CD4-positive, alpha-beta T cell treated with Interleukin-15 for 4 hours (primary cell): ENCODE data around the gene JHY.
A peak's percentile ranks its signal among the peaks of the same experiment; 100 is the strongest.
"Not testable (repeated sequence)": the region's sequence is repeated elsewhere in the genome, so short reads cannot be mapped to it uniquely, and the experiment has no call there.

Experiments
- DNase-seq: peaks from one replicate; pipeline ENCODE4 v3.0.0-alpha.2; 2020; ENCODE audit warnings: low spot score

JHY gene

GRCh38 chr11:122882189-122882856 is at the start of gene JHY:
JHY (plus strand) TSS chr11:122882759; CDS start chr11:122885850, 3,091 bp downstream.
- no peak for DNase-seq

- no peak for DNase-seq
Observed at GRCh38 chr11:122833846-122834464, 48.6 kb upstream of the JHY start.

- no peak for DNase-seq
Observed at GRCh38 chr11:122836916-122837315, 45.6 kb upstream of the JHY start.

GRCh38 chr11:122837528-122838346 is 44.8 kb upstream of the JHY start:
- no peak for DNase-seq

- peak; percentile 58 for DNase-seq
Observed at GRCh38 chr11:122843281-122844141, 39.0 kb upstream of the JHY start.

- DNase-seq: no peak
Observed at GRCh38 chr11:122847466-122847865, 35.1 kb upstream of the JHY start.

- no peak for DNase-seq
Observed at GRCh38 chr11:122848186-122848585, 34.4 kb upstream of the JHY start.

GRCh38 chr11:122850076-122850631 is 32.4 kb upstream of the JHY start:
- peak; percentile 53 for DNase-seq

GRCh38 chr11:122851366-122851966 is 31.1 kb upstream of the JHY start:
- peak; percentile 41 for DNase-seq

- DNase-seq: peak; percentile 58
Observed at GRCh38 chr11:122852074-122852795, 30.3 kb upstream of the JHY start.

GRCh38 chr11:122852796-122853160 is 29.8 kb upstream of the JHY start:
- DNase-seq: no peak

- DNase-seq: no peak
Observed at GRCh38 chr11:122853261-122853660, 29.3 kb upstream of the JHY start.

GRCh38 chr11:122853971-122854446 is 28.6 kb upstream of the JHY start:
- peak; percentile 72 for DNase-seq

GRCh38 chr11:122861631-122862030 is 20.9 kb upstream of the JHY start:
- DNase-seq: no peak

GRCh38 chr11:122862091-122862490 is 20.5 kb upstream of the JHY start:
- no peak for DNase-seq

GRCh38 chr11:122863154-122863553 is 19.4 kb upstream of the JHY start:
- DNase-seq: not testable (repeated sequence)

- DNase-seq: peak; percentile 16
Observed at GRCh38 chr11:122863704-122864326, 18.7 kb upstream of the JHY start.

- no peak for DNase-seq
Observed at GRCh38 chr11:122864386-122865115, 18.0 kb upstream of the JHY start.

- no peak for DNase-seq
Observed at GRCh38 chr11:122869622-122870021, 12.9 kb upstream of the JHY start.
